Measurements from ENCODE around the gene LYZ.

- TF ChIP-seq EZH2 (IDR thresholded peaks at IDR 0.05) (no peak), POLR2AphosphoS5 (IDR thresholded peaks at IDR 0.05; ENCODE audit: borderline replicate concordance, low read depth, low read length) (no peak)
These were observed 6.5 kb downstream of the LYZ start for GRCh38 chr12:69354556-69355187.
